ENCODE measurements around the gene TOX2.

The TOX2 gene

DNA sequence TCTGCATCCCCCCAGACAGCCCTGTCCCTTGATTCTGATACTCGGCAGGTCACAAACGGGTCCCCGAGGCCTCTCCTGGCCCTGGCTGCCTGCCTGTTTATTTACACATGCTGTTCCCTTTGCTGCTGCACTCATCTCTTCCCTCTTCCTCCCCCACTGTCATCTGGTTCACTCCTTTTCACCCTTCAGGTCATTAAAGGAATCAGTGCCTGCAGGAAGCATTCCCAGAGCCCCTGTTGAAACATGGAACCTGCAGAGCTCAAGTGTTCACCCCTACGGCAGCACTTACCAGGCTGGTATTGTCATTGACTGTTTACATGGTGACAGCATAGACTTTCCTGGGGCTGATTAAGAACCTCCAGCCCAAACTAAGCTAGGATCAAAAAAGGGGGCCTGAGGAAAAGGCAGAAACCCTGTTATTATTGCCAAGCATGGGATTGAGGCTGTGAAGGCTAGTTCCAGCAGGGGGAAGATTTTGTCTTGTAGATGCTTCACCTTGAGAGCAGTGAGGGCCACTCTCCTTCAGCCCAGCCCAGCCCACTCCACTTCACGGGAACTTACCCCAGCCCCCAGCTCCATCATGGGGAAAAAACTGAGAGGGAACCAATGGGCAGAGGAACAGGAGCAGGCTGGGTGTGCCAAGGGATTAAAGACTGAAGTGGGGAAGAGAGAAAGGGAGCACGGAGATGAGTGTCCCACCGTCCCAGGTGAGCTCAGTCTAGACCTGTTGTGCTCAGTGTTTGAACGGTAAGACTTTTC lies 199.1 kb downstream of the TOX2 start:
- no peak for DNase-seq

DNA sequence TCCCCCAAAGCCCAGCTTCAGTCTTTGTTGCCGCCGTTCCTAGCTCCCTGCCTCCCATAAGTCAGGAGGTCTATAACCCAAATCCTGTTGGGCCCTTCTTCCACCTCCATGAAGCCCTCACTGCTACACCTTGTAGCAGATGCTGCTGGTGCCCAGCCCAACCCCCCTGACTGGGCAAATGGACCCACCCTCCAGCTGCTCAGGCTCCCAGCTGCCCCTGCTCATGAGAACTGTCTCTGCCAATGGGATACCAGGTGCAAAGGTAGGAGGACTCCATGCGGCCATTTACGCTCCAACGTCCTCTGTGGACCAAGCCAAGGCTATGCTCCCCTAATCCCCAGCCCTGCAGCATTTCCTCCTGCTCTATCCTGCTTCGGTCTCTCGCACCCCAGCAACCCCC lies 200.5 kb downstream of the TOX2 start:
- no peak for DNase-seq

DNA sequence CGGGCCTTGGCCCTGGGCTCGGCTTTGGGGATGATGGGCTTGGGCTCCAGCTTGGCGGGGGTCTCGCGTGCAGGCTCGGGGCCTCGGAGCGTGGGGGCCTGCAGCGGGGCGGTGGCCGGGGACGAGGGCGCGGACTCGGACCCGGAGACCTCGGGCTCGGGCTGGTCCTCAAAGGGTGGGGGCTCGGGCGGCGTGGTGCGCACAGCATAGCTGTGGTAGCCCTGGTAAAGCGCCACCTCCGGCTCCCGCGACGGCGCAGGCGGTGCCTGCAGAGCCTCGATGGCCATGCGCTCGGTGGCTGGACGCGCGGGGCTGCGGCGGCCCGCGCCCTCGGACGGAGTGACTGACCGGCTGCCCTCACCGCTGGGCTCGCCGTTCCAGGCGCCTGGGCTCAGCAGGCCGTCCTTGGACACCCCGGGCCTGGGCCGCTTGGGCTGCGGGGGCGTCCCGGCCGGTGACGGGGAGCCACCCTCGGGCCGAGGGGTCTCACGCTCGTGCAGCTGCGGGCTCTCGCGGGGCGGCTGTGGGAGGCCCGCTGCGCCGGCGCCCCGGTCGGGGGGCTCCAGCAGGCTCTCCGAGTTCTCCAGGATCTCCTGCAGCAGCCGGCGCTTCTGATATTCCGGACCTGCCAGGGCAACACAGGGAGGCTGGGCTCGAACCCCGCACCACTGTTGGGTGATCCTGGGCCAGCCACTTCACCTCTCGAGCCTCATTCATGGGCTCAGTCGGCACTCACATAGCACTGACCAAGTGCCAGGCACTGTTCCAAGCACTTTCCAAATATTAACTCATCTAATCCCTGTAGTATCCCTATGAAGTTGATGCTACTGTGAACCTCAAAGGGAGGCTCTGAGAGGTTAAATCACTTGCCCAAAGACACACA lies 201.4 kb downstream of the TOX2 start:
- DNase-seq = no peak

DNA sequence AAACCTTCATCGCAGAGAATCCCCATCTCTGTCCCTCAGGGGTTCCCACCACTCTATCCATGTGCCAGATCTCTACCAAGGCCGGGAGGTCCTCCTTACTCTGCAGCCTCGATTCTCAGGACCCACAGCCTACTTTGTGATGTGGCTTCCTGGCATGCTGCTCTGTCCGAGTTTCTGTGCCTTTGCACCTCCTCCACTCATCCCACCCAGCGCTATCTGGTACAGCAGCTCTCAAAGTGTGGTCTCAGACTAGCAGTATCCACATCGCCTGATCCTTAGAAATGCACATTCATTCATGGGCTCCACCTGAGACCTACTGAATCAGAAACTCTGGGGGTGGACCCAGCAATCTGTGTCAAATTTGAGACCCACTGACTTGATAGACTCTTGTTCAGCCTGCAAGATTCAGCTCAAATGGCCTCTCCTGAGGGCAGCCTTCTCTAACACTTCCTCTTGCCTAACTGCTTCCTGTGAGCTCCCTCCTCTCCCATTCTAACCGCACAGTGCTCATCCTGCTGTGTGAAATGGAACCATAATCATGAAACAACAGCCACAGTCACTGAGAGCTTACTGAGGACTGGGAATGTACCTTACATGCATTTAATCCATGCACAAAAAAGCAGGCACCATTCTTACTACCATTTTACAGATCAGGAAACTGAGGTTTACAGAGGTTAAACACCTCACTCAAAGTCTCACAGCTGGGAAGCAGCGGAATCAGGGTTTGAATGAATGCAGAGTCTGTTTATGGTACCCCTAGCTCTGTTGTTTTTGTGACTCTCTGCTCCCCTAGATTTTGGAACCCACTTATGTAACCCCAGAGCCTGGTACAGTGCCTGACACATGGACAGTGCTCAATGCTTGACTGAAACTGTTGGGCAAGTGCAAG lies 202.9 kb downstream of the TOX2 start:
- no peak for DNase-seq

DNA sequence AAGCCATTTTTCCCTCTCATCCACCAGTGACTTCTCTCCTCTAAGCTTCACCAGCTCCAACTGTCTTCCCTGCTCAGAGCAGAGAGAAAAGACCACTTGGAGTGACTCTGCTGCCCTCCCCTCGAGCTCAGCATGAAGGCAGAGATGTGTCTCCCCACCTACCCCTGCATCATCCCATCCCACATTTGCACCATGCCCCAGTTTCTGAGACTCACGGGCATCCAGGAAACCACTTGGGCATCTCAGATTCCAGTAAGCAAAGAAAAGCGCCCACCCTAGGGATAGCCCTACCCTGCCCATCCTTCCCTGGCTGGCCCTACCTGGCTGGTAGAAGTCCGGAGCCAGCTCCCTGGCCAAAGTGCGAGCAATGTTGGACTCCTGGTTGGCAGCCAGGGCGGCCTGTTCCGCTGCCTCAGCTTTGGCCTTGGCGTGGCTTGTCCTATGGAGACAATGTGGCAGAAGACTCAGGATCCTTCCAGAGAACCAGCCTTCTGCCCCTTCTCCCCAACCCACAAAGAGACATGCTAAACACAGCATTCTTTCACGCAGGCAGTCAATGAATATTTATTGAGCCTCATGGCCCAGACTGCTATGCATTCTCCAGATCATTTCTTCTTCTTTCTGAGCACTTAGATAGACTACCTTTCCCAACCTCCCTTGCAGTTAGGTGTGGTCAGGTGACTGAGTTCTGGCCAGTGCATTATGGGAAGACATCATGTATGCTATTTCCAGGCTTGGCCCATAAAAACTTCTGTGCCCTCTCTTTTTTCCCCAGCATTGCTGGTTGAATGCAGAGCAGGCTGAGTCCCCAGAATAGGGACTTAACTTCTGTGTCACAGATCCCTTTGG lies 203.8 kb downstream of the TOX2 start:
- DNase-seq = no peak

Data from activated T-cell treated with anti-CD3 and anti-CD28 coated beads, Interleukin-2, amount 50 U/mL, for 1 hour (primary cell).